HG03565 (cell line): Measurements from ENCODE around the gene PRDM10.
"Not testable (repeated sequence)": the region's sequence is repeated elsewhere in the genome, so short reads cannot be mapped to it uniquely, and the experiment has no call there.

Source experiments
- ATAC-seq: cut with Tn5 transposase; IDR thresholded peaks from one replicate; pipeline ENCODE4 v1.9.1; 2021; ENCODE audit warnings: mild to moderate bottlenecking, moderate library complexity; ENCODE audit not compliant: unreplicated experiment

The PRDM10 gene

GRCh38 chr11:129896062-129896461 lies 106.6 kb downstream of the PRDM10 start:
- ATAC-seq: no peak

GRCh38 chr11:129895126-129896041 lies 107.3 kb downstream of the PRDM10 start, which contains the start of gene NFRKB:
Gene NFRKB (minus strand): TSS chr11:129895578. CDS start chr11:129892849, 2,729 bp downstream.
- ATAC-seq: peak; percentile 85

- peak; percentile 18 for ATAC-seq
Observed at GRCh38 chr11:129894278-129895125, 108.1 kb downstream of the PRDM10 start.

- no peak for ATAC-seq
Observed at GRCh38 chr11:129888451-129888850, 114.2 kb downstream of the PRDM10 start.

- no peak for ATAC-seq
Observed at GRCh38 chr11:129885381-129885780, 117.3 kb downstream of the PRDM10 start.

- ATAC-seq: no peak
Observed at GRCh38 chr11:129884581-129884980, 118.1 kb downstream of the PRDM10 start.

- peak; percentile 75 for ATAC-seq
Observed at GRCh38 chr11:129881570-129882170, 121.0 kb downstream of the PRDM10 start.

GRCh38 chr11:129880311-129880710 lies 122.3 kb downstream of the PRDM10 start:
- no peak for ATAC-seq

GRCh38 chr11:129871914-129872313 lies 130.7 kb downstream of the PRDM10 start:
- no peak for ATAC-seq

GRCh38 chr11:129868626-129869025 lies 134.0 kb downstream of the PRDM10 start:
- ATAC-seq: not testable (repeated sequence)

- no peak for ATAC-seq
Observed at GRCh38 chr11:129866311-129866710, 136.3 kb downstream of the PRDM10 start.

GRCh38 chr11:129865701-129866100 lies 136.9 kb downstream of the PRDM10 start:
- ATAC-seq: no peak

- no peak for ATAC-seq
Observed at GRCh38 chr11:129864811-129865210, 137.8 kb downstream of the PRDM10 start.

GRCh38 chr11:129861702-129862522 lies 140.7 kb downstream of the PRDM10 start:
- no peak for ATAC-seq

GRCh38 chr11:129856036-129856435 lies 146.6 kb downstream of the PRDM10 start:
- no peak for ATAC-seq

- no peak for ATAC-seq
Observed at GRCh38 chr11:129855086-129855485, 147.5 kb downstream of the PRDM10 start.

GRCh38 chr11:129854232-129854805 lies 148.3 kb downstream of the PRDM10 start:
- ATAC-seq: no peak

GRCh38 chr11:129853518-129854231 lies 149.0 kb downstream of the PRDM10 start:
- no peak for ATAC-seq

- ATAC-seq: no peak
Observed at GRCh38 chr11:129852125-129852740, 150.4 kb downstream of the PRDM10 start.
